GM12801 (cell line): ENCODE results near the gene TRAF3IP1.

Source experiments
- TF ChIP-seq, protein P1 (sequence below): IDR thresholded peaks from one replicate; pipeline ENCODE4 v1.5.1; 2011; ENCODE audit warnings: control low read depth; ENCODE audit not compliant: insufficient read length; ENCODE audit errors: extremely low read depth

Gene TRAF3IP1

GRCh38 chr2:238435752-238436096 lies 115.4 kb downstream of the TRAF3IP1 start:
- TF ChIP-seq, protein P1, sequence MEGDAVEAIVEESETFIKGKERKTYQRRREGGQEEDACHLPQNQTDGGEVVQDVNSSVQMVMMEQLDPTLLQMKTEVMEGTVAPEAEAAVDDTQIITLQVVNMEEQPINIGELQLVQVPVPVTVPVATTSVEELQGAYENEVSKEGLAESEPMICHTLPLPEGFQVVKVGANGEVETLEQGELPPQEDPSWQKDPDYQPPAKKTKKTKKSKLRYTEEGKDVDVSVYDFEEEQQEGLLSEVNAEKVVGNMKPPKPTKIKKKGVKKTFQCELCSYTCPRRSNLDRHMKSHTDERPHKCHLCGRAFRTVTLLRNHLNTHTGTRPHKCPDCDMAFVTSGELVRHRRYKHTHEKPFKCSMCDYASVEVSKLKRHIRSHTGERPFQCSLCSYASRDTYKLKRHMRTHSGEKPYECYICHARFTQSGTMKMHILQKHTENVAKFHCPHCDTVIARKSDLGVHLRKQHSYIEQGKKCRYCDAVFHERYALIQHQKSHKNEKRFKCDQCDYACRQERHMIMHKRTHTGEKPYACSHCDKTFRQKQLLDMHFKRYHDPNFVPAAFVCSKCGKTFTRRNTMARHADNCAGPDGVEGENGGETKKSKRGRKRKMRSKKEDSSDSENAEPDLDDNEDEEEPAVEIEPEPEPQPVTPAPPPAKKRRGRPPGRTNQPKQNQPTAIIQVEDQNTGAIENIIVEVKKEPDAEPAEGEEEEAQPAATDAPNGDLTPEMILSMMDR: no peak

- TF ChIP-seq, protein P1: no peak
These were observed 118.8 kb downstream of the TRAF3IP1 start for GRCh38 chr2:238438856-238439849.

GRCh38 chr2:238439917-238440316 lies 119.6 kb downstream of the TRAF3IP1 start:
- TF ChIP-seq, protein P1: no peak

DNA sequence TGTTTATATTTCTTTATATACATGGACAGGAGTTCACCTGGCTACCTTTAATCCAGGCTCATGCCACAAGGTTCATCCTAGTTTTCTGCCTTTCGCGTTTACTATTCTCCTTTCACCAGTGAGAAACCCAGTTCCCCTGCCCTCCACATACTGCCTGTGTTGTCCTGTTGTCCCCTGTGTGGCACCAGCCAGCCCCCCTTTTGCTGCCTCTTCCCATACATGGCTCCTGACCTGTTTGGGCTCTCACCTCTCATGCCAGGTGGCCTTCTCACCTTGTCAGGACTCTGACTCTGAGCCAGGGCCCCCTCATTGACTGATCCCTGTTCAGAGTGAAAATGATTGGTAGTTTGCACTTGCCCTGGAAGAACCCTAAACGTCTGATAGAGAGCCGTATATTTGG lies 120.0 kb downstream of the TRAF3IP1 start:
- TF ChIP-seq, protein P1: no peak

- TF ChIP-seq, protein P1: no peak
These were observed 120.4 kb downstream of the TRAF3IP1 start for GRCh38 chr2:238440767-238441166.

- TF ChIP-seq, protein P1: no peak
These were observed 121.2 kb downstream of the TRAF3IP1 start for GRCh38 chr2:238441262-238442114.

- TF ChIP-seq, protein P1: no peak
These were observed 123.9 kb downstream of the TRAF3IP1 start for GRCh38 chr2:238444242-238444641.
